K562 treated with DMSO at 1 percent for 4 hours (cell line): ENCODE results near the gene ZNF211. TPM values are rescaled to one million over a fixed set of nuclear protein-coding genes. Genes with fewer than 3 reads are reported as not detected.

Experiments used
- total RNA-seq: library from RNA; unstranded; fragments of 300-600 nt; gene quantifications from 2 replicates; pipeline ENCODE4 v1.2.3, GENCODE V29; 2022; ENCODE audit not compliant: insufficient read depth

The ZNF211 gene
- total RNA-seq: 3.6 and 9.4 TPM in 2 replicates

GRCh38 chr19:57632987-57633831 lies at the start of gene ZNF211:
ZNF211 (plus strand) TSS chr19:57633168; CDS start chr19:57633347, 179 bp downstream.

GRCh38 chr19:57583521-57584416 lies 49.2 kb upstream of the ZNF211 start, which contains the start of gene ZIK1:
ZIK1 (plus strand) TSS chr19:57584145; CDS start chr19:57584357, 212 bp downstream.

GRCh38 chr19:57599761-57600383 lies 33.1 kb upstream of the ZNF211 start, which contains the start of gene ZNF530:
ZNF530 (plus strand) TSS chr19:57599885; CDS start chr19:57604346, 4,461 bp downstream.

GRCh38 chr19:57613941-57614743 lies 18.8 kb upstream of the ZNF211 start, which contains the start of gene ZNF134:
ZNF134 (plus strand) TSS chr19:57614242; CDS start chr19:57619469, 5,227 bp downstream.

GRCh38 chr19:57668635-57669034 lies 35.7 kb downstream of the ZNF211 start, which contains the start of gene ZSCAN4:
ZSCAN4 (plus strand) TSS chr19:57668935; CDS start chr19:57676146, 7,211 bp downstream.

Other genes starting within 250 kb of the ZNF211 start
- gene ZNF548, start 243.3 kb upstream of the ZNF211 start, total RNA-seq: 3.1 and 6.6 TPM in 2 replicates
- gene ZNF17, start 222.0 kb upstream of the ZNF211 start, total RNA-seq: 0.82 and 1.4 TPM in 2 replicates
- 4.7 and 5.6 TPM in 2 replicates for gene ZNF749, start 197.8 kb upstream of the ZNF211 start, total RNA-seq
- gene VN1R1, start 176.0 kb upstream of the ZNF211 start, total RNA-seq: not detected in 2 replicates
- gene ZNF772, start 155.6 kb upstream of the ZNF211 start, total RNA-seq: 0.24 and 0.67 TPM in 2 replicates
- 1.6 and 3.4 TPM in 2 replicates for gene ZNF419, start 145.4 kb upstream of the ZNF211 start, total RNA-seq
- gene ZNF773, start 133.2 kb upstream of the ZNF211 start, total RNA-seq: 0.31 and 5.2 TPM in 2 replicates
- gene ZNF549, start 105.8 kb upstream of the ZNF211 start, total RNA-seq: 0.29 TPM in 1 of 2 replicates, not detected in the other
- gene ZNF550, start 73.3 kb upstream of the ZNF211 start, total RNA-seq: 2.7 and 6.8 TPM in 2 replicates
- 1.1 TPM in 2 replicates for gene ZNF416, start 54.3 kb upstream of the ZNF211 start, total RNA-seq
- 1.0 TPM in 1 of 2 replicates, not detected in the other for gene ZIK1, start 49.0 kb upstream of the ZNF211 start, total RNA-seq
- 1.8 and 7.1 TPM in 2 replicates for gene ZNF530, start 33.3 kb upstream of the ZNF211 start, total RNA-seq
- 5.9 and 9.4 TPM in 2 replicates for gene ZNF134, start 18.9 kb upstream of the ZNF211 start, total RNA-seq
- gene ZSCAN4, start 35.8 kb downstream of the ZNF211 start, total RNA-seq: not detected in 2 replicates
- 1.8 and 2.2 TPM in 2 replicates for gene ZNF551, start 48.8 kb downstream of the ZNF211 start, total RNA-seq
- not detected in 2 replicates for gene ZNF154, start 76.0 kb downstream of the ZNF211 start, total RNA-seq
- gene ZNF671, start 94.5 kb downstream of the ZNF211 start, total RNA-seq: 1.2 and 3.0 TPM in 2 replicates
- 5.8 and 7.1 TPM in 2 replicates for gene ZNF776, start 113.6 kb downstream of the ZNF211 start, total RNA-seq
- gene ZNF586, start 136.5 kb downstream of the ZNF211 start, total RNA-seq: 1.4 and 1.7 TPM in 2 replicates
- 2.2 and 6.9 TPM in 2 replicates for gene ZNF552, start 181.7 kb downstream of the ZNF211 start, total RNA-seq
- 3.3 and 3.9 TPM in 2 replicates for gene ZNF587B, start 197.1 kb downstream of the ZNF211 start, total RNA-seq
- gene ZNF587, start 216.7 kb downstream of the ZNF211 start, total RNA-seq: 6.8 and 7.0 TPM in 2 replicates